Keratinocyte (primary cell): ENCODE data around the gene KCNMA1. TPM values are rescaled to one million over a fixed set of nuclear protein-coding genes. Genes with fewer than 3 reads are reported as not detected.

Source experiments
- DNase-seq: peaks from one replicate; pipeline ENCODE4 v3.0.0-alpha.2; 2011; ENCODE audit warnings: low read depth, missing footprints, low spot score
- FAIRE-seq: peaks from 2 replicates; lab custom pipeline; 2011; peaks lifted over from hg19 to GRCh38; lab: Jason Lieb, UNC
- H2AFZ ChIP-seq: 2 replicates; pipeline ENCODE4 v1.6.0; 2012; ENCODE audit warnings: low read length, control low read depth, inconsistent platforms; ENCODE audit not compliant: control insufficient read depth
- H3K27ac ChIP-seq: 2 replicates; pipeline ENCODE4 v1.5.1; 2011; ENCODE audit warnings: low read length; ENCODE audit not compliant: control insufficient read depth, insufficient read depth
- H3K27me3 ChIP-seq: 3 replicates; pipeline ENCODE4 v1.6.0; 2011; ENCODE audit warnings: low read length; ENCODE audit not compliant: control insufficient read depth, insufficient read depth; ENCODE audit errors: extremely low read depth
- H3K36me3 ChIP-seq, 2 experiments: 2 replicates in 1 of 2; 3 replicates in 1 of 2; pipeline ENCODE4 v1.5.1; 2011; ENCODE audit warnings: low read length in 2 of 2, mild to moderate bottlenecking in 1 of 2; ENCODE audit not compliant: control insufficient read depth in 2 of 2, insufficient read depth in 2 of 2; ENCODE audit errors: extremely low read depth in 1 of 2
- H3K4me1 ChIP-seq: 3 replicates; pipeline ENCODE4 v1.5.1; 2011; ENCODE audit warnings: low read length; ENCODE audit not compliant: control insufficient read depth, insufficient read depth; ENCODE audit errors: extremely low read depth
- H3K4me2 ChIP-seq: 3 replicates; pipeline ENCODE4 v1.6.0; 2011; ENCODE audit warnings: low read depth, low read length; ENCODE audit not compliant: control insufficient read depth, insufficient read depth; ENCODE audit errors: extremely low read depth
- H3K4me3 ChIP-seq, 3 experiments: fragments of 200-600 bp in 1 of 3; sonication (generic) in 1 of 3; 2 replicates in 2 of 3; 3 replicates in 1 of 3; pipeline ENCODE4 v1.5.1; 2011 to 2016; ENCODE audit warnings: low read length in 3 of 3, mild to moderate bottlenecking in 3 of 3, control low read depth in 2 of 3, inconsistent platforms in 1 of 3, low read depth in 1 of 3, mixed read lengths in 1 of 3, mixed run types in 1 of 3, moderate library complexity in 1 of 3; ENCODE audit not compliant: control insufficient read depth in 2 of 3, insufficient read depth in 2 of 3; ENCODE audit errors: extremely low read depth in 1 of 3
- H3K79me2 ChIP-seq: 2 replicates; pipeline ENCODE4 v1.6.0; 2012; ENCODE audit warnings: low read length; ENCODE audit not compliant: control insufficient read depth, insufficient read depth
- H3K9ac ChIP-seq: 3 replicates; pipeline ENCODE4 v1.6.0; 2011; ENCODE audit warnings: low read length; ENCODE audit not compliant: control insufficient read depth, insufficient read depth; ENCODE audit errors: extremely low read depth
- H3K9me1 ChIP-seq: 3 replicates; pipeline ENCODE4 v1.6.0; 2011; ENCODE audit warnings: low read length; ENCODE audit not compliant: control insufficient read depth, insufficient read depth; ENCODE audit errors: extremely low read depth
- H3K9me3 ChIP-seq: 2 replicates; pipeline ENCODE4 v1.5.1; 2012; ENCODE audit warnings: low read depth, low read length; ENCODE audit not compliant: control insufficient read depth
- H4K20me1 ChIP-seq: 3 replicates; pipeline ENCODE4 v1.6.0; 2011; ENCODE audit warnings: low read length; ENCODE audit not compliant: control insufficient read depth, insufficient read depth; ENCODE audit errors: extremely low read depth
- CTCF ChIP-seq, 3 experiments: IDR thresholded peaks in 1 of 3; conservative IDR thresholded peaks in 1 of 3; optimal IDR thresholded peaks in 1 of 3; 2 replicates in 2 of 3; 3 replicates in 1 of 3; pipeline versions ENCODE3 to v1.5.1; 2011; ENCODE audit warnings: low read length in 3 of 3, mild to moderate bottlenecking in 3 of 3, moderate library complexity in 2 of 3, control low read depth in 1 of 3, inconsistent platforms in 1 of 3; ENCODE audit not compliant: insufficient read depth in 2 of 3; ENCODE audit errors: extremely low read depth in 1 of 3
- EZH2 ChIP-seq: IDR thresholded peaks from one replicate; pipeline ENCODE4 v1.6.1; 2012; ENCODE audit warnings: inconsistent platforms, mild to moderate bottlenecking, low read length, moderate library complexity
- dilution Hi-C: fragments of 300-500 bp; cut with MboI; formaldehyde crosslinking; loops from one replicate; pipeline ENCODE4 v1.7.0; 2020; ENCODE audit warnings: low sequenced_read_pairs; ENCODE audit not compliant: extremely low pct_ligation_motif_present
- polyA plus RNA-seq, 5 experiments: library from polyadenylated mRNA; depleted of rRNA in 3 of 5; stranded (reverse) in 3 of 5; stranded (forward) in 1 of 5; unstranded in 1 of 5; fragments of >200 nt; gene quantifications; 1 replicate in 1 of 5; 2 replicates in 3 of 5; 3 replicates in 1 of 5; pipeline versions ENCODE4 v1.2.1 to v1.2.3, GENCODE V29; 2011 to 2012; ENCODE audit warnings: missing spikeins in 2 of 5, low read depth in 1 of 5, low replicate concordance in 1 of 5

The KCNMA1 gene
- polyA plus RNA-seq, 1 donor (not counting 4 experiments of a cell fraction or from before 2014, with no cell fraction given) = 6.3 TPM

DNA sequence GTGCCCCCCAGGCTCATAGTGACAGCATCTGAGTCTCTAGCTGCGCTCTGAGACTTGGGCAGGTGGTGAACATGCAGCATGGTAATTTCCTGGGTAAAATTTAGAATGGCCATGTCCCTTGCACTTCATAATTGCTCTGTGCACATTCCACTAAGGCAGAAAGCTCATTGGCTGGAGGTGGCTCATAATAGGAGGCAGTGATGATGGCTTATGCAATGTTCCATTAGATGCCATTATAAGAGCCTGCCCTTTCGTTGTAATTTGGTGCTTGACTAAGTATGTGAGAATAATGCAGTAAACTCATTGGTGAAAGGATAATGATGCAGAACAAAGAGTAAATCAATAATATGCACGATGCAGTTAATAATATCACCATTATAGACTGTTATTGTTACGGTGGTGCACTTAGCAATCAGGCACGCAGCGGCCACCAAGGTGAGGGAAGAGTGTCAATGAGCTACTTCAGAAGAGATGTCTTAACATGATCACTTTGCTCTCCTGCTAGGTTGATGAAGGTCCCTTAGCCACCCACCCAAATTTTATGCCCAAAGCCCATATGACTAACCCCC is 545.9 kb downstream of the KCNMA1 start:
- Histone ChIP-seq H3K36me3 (no peaks in the 10 kb centered on the region), H3K4me3 (no peak overlapping the region), H2AFZ (no peak overlapping the region), H3K27ac (no peak overlapping the region), H3K9me1 (no peaks in the 10 kb centered on the region), H3K9ac (no peak overlapping the region), H3K79me2 (no peaks in the 10 kb centered on the region), H3K9me3 (no peaks in the 10 kb centered on the region), H3K4me2 (no peak overlapping the region), H3K27me3 (peaks cover 3% of the 10 kb centered on the region), H3K4me1 (no peaks in the 10 kb centered on the region), H4K20me1 (no peaks in the 10 kb centered on the region)
- no peak for DNase-seq
- no peak for FAIRE-seq
- dilution Hi-C loops = no loop called here
- TF ChIP-seq EZH2 (no peak), CTCF (optimal IDR thresholded peaks at IDR 0.05 in 1 of 3, IDR thresholded peaks at IDR 0.05 in 1 of 3, conservative IDR thresholded peaks at IDR 0.05 in 1 of 3; ENCODE audit: extremely low read depth in 1 of 3, insufficient read depth in 2 of 3, low read length in 3 of 3) (no peak)

DNA sequence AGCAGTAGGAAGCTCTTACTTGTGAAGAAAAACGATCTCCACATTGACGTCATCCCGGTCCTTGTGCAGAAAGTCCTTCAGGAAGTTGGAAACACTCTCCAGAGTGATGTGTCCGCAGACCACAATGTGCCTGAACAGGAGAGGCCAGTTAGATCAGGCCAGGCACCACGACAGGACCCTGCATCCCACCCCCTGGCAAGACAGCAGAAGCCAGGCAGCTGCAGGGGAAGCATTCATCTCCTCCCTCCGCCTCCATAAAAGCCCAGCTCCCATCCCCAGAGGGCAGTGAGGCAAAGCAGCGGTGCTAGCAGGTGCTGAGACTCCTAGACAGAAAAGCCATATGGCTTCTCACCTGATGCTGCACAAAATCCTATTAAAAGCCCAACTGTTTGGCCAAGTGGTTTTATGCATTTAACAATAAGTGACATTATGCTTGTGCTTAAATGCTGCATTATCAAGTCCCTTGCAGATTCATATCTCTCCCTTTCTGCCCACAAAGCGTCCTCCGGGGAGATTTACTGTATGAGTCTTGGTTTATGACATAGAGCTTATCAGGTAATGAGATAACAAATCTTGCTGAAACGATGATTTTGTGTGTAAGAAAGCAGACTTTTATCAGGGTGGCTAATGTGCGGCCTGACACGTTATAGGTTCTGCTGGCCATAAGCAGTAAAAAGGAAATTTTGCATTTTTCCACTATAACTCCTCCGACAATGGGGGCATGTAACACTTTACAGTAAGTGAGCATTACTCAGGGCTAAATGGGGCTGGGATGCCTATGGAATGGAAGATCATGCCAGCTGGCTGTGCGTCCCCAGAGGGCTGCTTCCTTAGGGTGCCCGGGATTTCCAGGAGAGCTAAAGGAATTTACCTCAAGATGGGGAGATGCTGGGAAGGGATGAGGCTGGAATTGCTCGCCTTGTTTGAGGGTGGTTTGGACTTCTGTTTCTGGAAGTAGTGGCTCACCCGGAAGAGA is 546.9 kb downstream of the KCNMA1 start:
- TF ChIP-seq CTCF (optimal IDR thresholded peaks at IDR 0.05 in 1 of 3, IDR thresholded peaks at IDR 0.05 in 1 of 3, conservative IDR thresholded peaks at IDR 0.05 in 1 of 3; ENCODE audit: extremely low read depth in 1 of 3, insufficient read depth in 2 of 3, low read length in 3 of 3) (no peak), EZH2 (no peak)
- Histone ChIP-seq H3K27me3 (peaks cover 3% of the 10 kb centered on the region), H2AFZ (no peak overlapping the region), H3K9me3 (no peaks in the 10 kb centered on the region), H3K36me3 (no peaks in the 10 kb centered on the region), H3K9me1 (no peaks in the 10 kb centered on the region), H3K27ac (no peak overlapping the region), H3K4me2 (no peak overlapping the region), H3K4me1 (no peaks in the 10 kb centered on the region), H4K20me1 (no peaks in the 10 kb centered on the region), H3K4me3 (no peak overlapping the region), H3K79me2 (no peaks in the 10 kb centered on the region), H3K9ac (no peak overlapping the region)
- FAIRE-seq (no peak), DNase-seq (no peak)
- dilution Hi-C loops = no loop called here
